DLD1 (cell line): ENCODE data around the gene CNNM3.
"Not testable (repeated sequence)": the region's sequence is repeated elsewhere in the genome, so short reads cannot be mapped to it uniquely, and the experiment has no call there.

Experiments used
- in situ Hi-C: cut with HindIII; loops from 2 replicates; pipeline ENCODE4 v1.10.0; 2017; ENCODE audit warnings: low sequenced_read_pairs

The CNNM3 gene

GRCh38 chr2:96816127-96816835 lies at the start of gene CNNM3:
Gene CNNM3, plus strand, starts transcription at chr2:96816268. Its CDS starts 10 bp downstream, at chr2:96816278.
- in situ Hi-C loops, result loop anchor here (10.0 kb wide), 1 partner anchor 221 kb away; no protein-coding TSS in a partner anchor

- in situ Hi-C loops, result no loop called here
Observed at GRCh38 chr2:96767135-96767871, 48.8 kb upstream of the CNNM3 start.

GRCh38 chr2:96768083-96768561 lies 47.9 kb upstream of the CNNM3 start:
- in situ Hi-C loops, result no loop called here

GRCh38 chr2:96769814-96770213 lies 46.3 kb upstream of the CNNM3 start:
- in situ Hi-C loops, result no loop called here

GRCh38 chr2:96770442-96771202 lies 45.4 kb upstream of the CNNM3 start:
- in situ Hi-C loops, result no loop called here

GRCh38 chr2:96771796-96772618 lies 44.1 kb upstream of the CNNM3 start:
- in situ Hi-C loops, result no loop called here

GRCh38 chr2:96772903-96773671 lies 43.0 kb upstream of the CNNM3 start:
- in situ Hi-C loops, result no loop called here

GRCh38 chr2:96773922-96774321 lies 42.1 kb upstream of the CNNM3 start:
- in situ Hi-C loops, result no loop called here

GRCh38 chr2:96775160-96775559 lies 40.9 kb upstream of the CNNM3 start:
- in situ Hi-C loops, result no loop called here

GRCh38 chr2:96783388-96783787 lies 32.7 kb upstream of the CNNM3 start:
- in situ Hi-C loops, result no loop called here

- in situ Hi-C loops, result no loop called here
Observed at GRCh38 chr2:96787411-96787810, 28.7 kb upstream of the CNNM3 start.

GRCh38 chr2:96788442-96789244 lies 27.4 kb upstream of the CNNM3 start:
- in situ Hi-C loops, result no loop called here

- in situ Hi-C loops, result no loop called here
Observed at GRCh38 chr2:96789245-96789617, 26.8 kb upstream of the CNNM3 start.

- in situ Hi-C loops, result no loop called here
Observed at GRCh38 chr2:96792772-96793749, 23.0 kb upstream of the CNNM3 start.

- in situ Hi-C loops, result no loop called here
Observed at GRCh38 chr2:96795076-96795475, 21.0 kb upstream of the CNNM3 start.

- in situ Hi-C loops, result not testable (repeated sequence)
Observed at GRCh38 chr2:96796497-96796896, 19.6 kb upstream of the CNNM3 start.

- in situ Hi-C loops, result no loop called here
Observed at GRCh38 chr2:96797066-96797625, 18.9 kb upstream of the CNNM3 start.
